SU-DHL-6 (cell line): ENCODE results near the gene DAO.

Experiments
- EZH2phosphoT487 ChIP-seq: fragments of 200-600 bp; sonication (generic), shearing (Covaris generic); conservative IDR thresholded peaks from 2 replicates; pipeline ENCODE4 v1.6.1; 2018; ENCODE audit warnings: mild to moderate bottlenecking, antibody characterized with exemption, low read length, moderate library complexity, mixed read lengths
- TF ChIP-seq, protein P1 (sequence below): fragments of 200-600 bp; sonication (generic); IDR thresholded peaks from one replicate; pipeline ENCODE4 v1.5.1; 2017; ENCODE audit warnings: antibody characterized with exemption, mild to moderate bottlenecking, low read length, moderate library complexity; ENCODE audit not compliant: insufficient read depth, poor library complexity, severe bottlenecking

- TF ChIP-seq, protein P1, sequence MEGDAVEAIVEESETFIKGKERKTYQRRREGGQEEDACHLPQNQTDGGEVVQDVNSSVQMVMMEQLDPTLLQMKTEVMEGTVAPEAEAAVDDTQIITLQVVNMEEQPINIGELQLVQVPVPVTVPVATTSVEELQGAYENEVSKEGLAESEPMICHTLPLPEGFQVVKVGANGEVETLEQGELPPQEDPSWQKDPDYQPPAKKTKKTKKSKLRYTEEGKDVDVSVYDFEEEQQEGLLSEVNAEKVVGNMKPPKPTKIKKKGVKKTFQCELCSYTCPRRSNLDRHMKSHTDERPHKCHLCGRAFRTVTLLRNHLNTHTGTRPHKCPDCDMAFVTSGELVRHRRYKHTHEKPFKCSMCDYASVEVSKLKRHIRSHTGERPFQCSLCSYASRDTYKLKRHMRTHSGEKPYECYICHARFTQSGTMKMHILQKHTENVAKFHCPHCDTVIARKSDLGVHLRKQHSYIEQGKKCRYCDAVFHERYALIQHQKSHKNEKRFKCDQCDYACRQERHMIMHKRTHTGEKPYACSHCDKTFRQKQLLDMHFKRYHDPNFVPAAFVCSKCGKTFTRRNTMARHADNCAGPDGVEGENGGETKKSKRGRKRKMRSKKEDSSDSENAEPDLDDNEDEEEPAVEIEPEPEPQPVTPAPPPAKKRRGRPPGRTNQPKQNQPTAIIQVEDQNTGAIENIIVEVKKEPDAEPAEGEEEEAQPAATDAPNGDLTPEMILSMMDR = no peak
- TF ChIP-seq EZH2phosphoT487 = no peak
These were observed 42.1 kb downstream of the DAO start for GRCh38 chr12:108921946-108922345.
